ENCODE measurements around the gene APP.

DNA sequence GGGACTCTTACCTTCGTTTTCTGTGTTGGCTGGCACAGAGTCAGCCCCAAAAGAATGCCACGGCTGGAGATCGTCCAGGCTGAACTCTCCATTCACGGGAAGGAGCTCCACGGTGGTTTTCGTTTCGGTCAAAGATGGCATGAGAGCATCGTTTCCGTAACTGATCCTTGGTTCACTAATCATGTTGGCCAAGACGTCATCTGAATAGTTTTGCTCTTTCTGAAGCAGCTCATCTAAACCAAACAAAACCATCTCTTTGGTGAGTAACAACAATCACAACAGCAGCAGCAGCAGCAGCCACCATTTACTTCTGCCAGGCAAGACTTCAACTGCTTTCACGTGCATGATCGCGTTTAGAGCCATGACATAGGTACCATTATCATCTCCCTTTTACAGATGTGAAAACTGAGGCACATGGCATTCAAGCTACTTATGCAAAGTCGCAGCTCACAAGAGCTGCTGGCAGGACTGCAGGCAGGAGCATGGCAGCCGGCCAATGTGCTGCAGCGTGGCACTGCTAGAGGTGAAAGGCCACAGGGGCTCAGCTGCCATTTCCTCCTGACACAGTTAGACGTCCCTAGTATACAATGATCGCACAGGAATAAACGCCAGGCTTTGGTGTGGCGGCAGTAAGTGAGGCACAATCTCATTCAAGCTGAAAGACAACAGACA lies 258.7 kb downstream of the APP start:
- TF ChIP-seq, protein P1, sequence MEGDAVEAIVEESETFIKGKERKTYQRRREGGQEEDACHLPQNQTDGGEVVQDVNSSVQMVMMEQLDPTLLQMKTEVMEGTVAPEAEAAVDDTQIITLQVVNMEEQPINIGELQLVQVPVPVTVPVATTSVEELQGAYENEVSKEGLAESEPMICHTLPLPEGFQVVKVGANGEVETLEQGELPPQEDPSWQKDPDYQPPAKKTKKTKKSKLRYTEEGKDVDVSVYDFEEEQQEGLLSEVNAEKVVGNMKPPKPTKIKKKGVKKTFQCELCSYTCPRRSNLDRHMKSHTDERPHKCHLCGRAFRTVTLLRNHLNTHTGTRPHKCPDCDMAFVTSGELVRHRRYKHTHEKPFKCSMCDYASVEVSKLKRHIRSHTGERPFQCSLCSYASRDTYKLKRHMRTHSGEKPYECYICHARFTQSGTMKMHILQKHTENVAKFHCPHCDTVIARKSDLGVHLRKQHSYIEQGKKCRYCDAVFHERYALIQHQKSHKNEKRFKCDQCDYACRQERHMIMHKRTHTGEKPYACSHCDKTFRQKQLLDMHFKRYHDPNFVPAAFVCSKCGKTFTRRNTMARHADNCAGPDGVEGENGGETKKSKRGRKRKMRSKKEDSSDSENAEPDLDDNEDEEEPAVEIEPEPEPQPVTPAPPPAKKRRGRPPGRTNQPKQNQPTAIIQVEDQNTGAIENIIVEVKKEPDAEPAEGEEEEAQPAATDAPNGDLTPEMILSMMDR (IDR thresholded peaks at IDR 0.05), result no peak
- no peak for TF ChIP-seq POLR2A (IDR thresholded peaks at IDR 0.05)
